Choroid plexus epithelial cell (primary cell): ENCODE results near the gene CAPN7.
A peak's percentile ranks its signal among the peaks of the same experiment; 100 is the strongest.
"Not testable (repeated sequence)": the region's sequence is repeated elsewhere in the genome, so short reads cannot be mapped to it uniquely, and the experiment has no call there.

Experiments
- DNase-seq: peaks from one replicate; pipeline ENCODE4 v3.0.0-alpha.2; 2010; ENCODE audit warnings: low read depth
- H3K4me3 ChIP-seq: 2 replicates; pipeline ENCODE4 v1.5.1; 2011; ENCODE audit warnings: low read depth, mild to moderate bottlenecking, control low read depth, low read length, moderate library complexity
- TF ChIP-seq, protein P1 (sequence below): conservative IDR thresholded peaks from 2 replicates; pipeline ENCODE4 v1.5.1; 2011; ENCODE audit warnings: low read depth, mild to moderate bottlenecking, control low read depth, inconsistent platforms, low read length, moderate library complexity

CAPN7 gene

DNA sequence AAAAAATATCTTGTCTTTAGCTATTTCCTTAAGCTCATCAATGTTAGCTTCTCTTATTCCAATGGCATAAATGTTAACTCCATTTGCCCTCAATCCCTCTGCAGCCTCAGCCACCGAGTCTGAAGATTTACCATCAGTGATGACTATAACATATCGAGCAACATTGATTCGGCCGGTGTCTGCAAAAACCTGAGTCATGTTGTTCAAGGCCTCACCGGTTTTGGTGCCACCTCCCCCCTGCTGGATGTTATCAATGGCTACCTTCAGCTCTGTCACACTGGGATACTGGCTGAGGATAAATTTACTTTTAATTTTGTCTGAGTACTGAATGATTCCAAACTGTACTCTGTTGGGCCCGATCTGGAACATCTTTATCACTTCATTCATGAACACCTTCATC is 41.0 kb upstream of the CAPN7 start:
- H3K4me3 ChIP-seq: no peak overlapping the region
- TF ChIP-seq, protein P1, sequence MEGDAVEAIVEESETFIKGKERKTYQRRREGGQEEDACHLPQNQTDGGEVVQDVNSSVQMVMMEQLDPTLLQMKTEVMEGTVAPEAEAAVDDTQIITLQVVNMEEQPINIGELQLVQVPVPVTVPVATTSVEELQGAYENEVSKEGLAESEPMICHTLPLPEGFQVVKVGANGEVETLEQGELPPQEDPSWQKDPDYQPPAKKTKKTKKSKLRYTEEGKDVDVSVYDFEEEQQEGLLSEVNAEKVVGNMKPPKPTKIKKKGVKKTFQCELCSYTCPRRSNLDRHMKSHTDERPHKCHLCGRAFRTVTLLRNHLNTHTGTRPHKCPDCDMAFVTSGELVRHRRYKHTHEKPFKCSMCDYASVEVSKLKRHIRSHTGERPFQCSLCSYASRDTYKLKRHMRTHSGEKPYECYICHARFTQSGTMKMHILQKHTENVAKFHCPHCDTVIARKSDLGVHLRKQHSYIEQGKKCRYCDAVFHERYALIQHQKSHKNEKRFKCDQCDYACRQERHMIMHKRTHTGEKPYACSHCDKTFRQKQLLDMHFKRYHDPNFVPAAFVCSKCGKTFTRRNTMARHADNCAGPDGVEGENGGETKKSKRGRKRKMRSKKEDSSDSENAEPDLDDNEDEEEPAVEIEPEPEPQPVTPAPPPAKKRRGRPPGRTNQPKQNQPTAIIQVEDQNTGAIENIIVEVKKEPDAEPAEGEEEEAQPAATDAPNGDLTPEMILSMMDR: no peak
- no peak for DNase-seq

DNA sequence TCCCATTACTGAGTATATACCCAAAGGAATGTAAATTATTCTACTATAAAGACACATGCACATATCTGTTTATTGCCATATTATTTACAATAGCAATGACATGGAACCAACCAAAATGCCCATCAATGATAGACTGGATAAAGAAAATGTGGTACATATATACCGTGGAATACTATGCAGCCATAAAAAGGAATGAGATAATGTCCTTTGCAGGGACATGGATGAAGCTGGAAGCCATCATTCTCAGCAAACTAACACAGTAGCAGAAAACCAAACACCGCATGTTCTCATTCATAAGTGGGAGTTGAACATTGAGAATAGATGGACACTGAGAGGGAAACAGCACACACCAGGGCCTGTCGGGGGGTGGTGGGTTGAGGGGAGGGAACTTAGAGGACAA is 39.7 kb upstream of the CAPN7 start:
- H3K4me3 ChIP-seq, DNase-seq: not testable (repeated sequence)

DNA sequence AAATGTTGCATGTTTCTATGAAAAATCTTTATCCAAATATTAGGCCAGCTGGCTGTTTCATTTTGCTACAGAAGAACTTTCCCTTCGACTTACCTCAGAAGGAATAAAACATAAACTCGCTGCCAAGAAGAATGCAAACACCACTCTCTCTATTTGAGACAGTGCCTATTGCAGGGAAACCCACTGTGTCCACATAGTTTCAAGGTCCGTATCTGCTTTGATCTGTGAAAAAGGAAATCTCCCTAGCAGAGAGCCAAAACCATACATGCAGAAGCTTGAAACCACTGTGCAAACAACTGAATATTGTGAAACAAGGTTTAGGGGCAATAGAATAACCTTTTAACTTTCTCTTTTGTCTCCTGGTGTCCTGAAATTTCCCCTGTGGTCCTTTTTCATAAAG is 35.0 kb upstream of the CAPN7 start:
- DNase-seq: peak; percentile 71
- TF ChIP-seq, protein P1: no peak
- H3K4me3 ChIP-seq: no peak overlapping the region

DNA sequence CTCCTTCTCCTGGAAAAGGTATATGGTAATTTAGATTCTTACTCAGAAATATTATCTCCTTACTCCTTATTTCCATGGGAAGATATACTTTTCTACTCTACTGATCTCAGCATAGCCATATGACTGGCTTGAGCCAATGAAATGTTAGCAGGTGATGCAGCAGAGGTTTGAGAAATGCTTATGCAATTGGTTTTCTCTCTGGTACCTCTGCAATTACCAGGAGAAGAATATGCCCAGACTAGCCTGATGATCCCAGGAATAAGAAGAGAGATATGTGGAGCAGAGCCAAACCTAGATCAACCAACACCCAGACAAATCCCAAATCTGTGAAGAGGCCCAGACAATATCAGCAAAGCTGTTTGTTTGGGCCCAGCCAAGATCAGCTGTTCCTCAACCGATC is 33.2 kb upstream of the CAPN7 start:
- TF ChIP-seq, protein P1: no peak
- no peak overlapping the region for H3K4me3 ChIP-seq
- no peak for DNase-seq

DNA sequence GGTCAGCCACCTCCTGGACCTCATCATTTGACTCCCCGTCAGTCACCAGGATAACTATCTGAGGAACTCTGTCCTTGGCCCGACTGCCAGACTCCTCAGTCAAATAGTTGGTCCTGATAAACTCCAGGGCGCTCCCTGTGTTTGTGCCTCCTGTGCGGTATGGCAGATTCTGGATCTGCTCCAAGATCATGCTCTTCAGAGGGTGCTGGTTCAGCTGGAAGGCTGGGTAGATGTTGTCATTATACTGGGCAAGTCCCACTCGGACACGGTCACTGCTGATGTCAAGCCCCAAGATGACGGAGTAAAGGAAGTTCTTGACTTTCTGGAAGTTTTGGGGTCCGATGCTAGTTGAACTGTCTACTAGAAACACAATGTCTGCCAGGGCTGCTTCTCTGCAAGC is 31.1 kb upstream of the CAPN7 start:
- H3K4me3 ChIP-seq: no peak overlapping the region
- no peak for DNase-seq
- TF ChIP-seq, protein P1: no peak

DNA sequence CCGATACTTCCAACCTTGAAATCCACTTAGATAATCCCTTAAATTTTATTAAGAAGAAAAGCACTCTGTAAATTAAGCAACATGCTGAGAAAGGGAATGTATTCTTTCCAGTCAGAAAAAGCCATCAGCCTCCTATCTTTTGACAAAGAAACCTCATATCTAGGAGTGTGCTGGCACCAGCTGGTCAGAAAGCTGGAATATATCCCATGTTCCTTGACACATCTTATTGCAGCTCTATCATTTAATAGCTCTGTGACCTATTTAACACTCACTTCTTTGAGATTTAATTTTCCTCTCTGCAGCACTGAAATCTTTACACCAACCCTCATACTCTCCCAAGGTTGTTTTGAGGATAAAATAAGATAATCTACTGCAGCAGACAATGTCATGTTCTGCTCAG is 30.4 kb upstream of the CAPN7 start:
- TF ChIP-seq, protein P1: no peak
- H3K4me3 ChIP-seq: no peak overlapping the region
- DNase-seq: no peak

DNA sequence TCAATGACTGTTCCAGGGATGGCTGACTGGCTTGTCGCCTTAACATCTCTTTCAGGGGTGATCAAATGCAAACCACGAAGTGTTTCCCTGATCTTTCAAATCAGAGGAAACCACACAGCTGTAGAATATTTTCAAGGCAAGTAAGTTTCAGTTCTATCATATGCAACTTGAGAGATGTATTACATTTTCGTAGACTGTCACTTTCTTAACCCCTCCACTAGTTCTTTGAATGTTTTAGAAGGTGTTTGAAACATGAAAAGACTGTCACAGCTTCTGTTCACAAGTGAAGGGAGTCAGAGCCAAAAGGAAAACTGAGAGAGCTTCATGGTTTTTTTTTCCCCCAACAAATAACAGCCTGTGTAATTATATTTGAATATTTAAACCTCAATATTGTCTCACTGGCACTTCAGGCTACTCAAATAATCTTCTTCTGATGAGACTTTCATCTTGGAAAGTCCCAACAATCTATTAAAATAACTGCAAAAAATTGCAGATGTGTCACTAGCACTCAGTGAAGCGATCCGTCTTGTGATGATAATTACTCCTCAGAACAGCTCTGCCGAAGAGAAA is 25.9 kb upstream of the CAPN7 start:
- TF ChIP-seq, protein P1: no peak
- H3K4me3 ChIP-seq: no peak overlapping the region
- no peak for DNase-seq
